Effector memory CD8-positive, alpha-beta T cell (primary cell): ENCODE data around the gene ARHGEF25.
A peak's percentile ranks its signal among the peaks of the same experiment; 100 is the strongest.

ENCODE experiments used
- ATAC-seq: fragments of 150-1000 bp; cut with Tn5 transposase; replicated peaks from 2 replicates; pipeline ENCODE4 v1.10.0; 2021; ENCODE audit warnings: mild to moderate bottlenecking, moderate library complexity
- DNase-seq, 3 experiments: peaks; one replicate each; pipeline ENCODE4 v3.0.0; 2021
- H3K27ac Mint-ChIP-seq, 2 donors: one replicate each; pipeline ENCODE4 v1.8.0; 2022; ENCODE audit warnings: mild to moderate bottlenecking in 2 of 2, mixed read lengths in 2 of 2, moderate library complexity in 2 of 2
- H3K27me3 Mint-ChIP-seq, 2 donors: one replicate each; pipeline ENCODE4 v1.8.0; 2022; ENCODE audit warnings: mixed read lengths in 2 of 2
- H3K36me3 Mint-ChIP-seq: one replicate; pipeline ENCODE4 v1.8.0; 2022; ENCODE audit warnings: mild to moderate bottlenecking, moderate library complexity, mixed read lengths; ENCODE audit not compliant: insufficient read depth
- H3K4me1 Mint-ChIP-seq, 2 donors: one replicate each; pipeline ENCODE4 v1.8.0; 2022; ENCODE audit warnings: low read depth in 2 of 2, mixed read lengths in 2 of 2
- H3K4me3 Mint-ChIP-seq, 2 donors: one replicate each; pipeline ENCODE4 v1.8.0; 2022; ENCODE audit warnings: mild to moderate bottlenecking in 2 of 2, mixed read lengths in 2 of 2, moderate library complexity in 2 of 2
- H3K9me3 Mint-ChIP-seq, 2 donors: one replicate each; pipeline ENCODE4 v1.8.0; 2022; ENCODE audit warnings: mixed read lengths in 2 of 2

Gene ARHGEF25

GRCh38 chr12:57590864-57591781 is 20.1 kb upstream of the ARHGEF25 start, which contains the start of gene PIP4K2C:
Gene PIP4K2C, plus strand, starts transcription at chr12:57591192. Its CDS starts 98 bp downstream, at chr12:57591290.
- ATAC-seq = peak; percentile 85
- Mint-ChIP-seq H3K9me3 (no peaks in the 10 kb centered on the region), H3K4me3 (peak within 1 kb of the TSS; percentile 80 to 88), H3K27me3 (no peaks in the 10 kb centered on the region), H3K4me1 (peaks cover 19 to 28% of the 10 kb centered on the region in 2 donors), H3K36me3 (peaks cover 16% of the 10 kb centered on the region), H3K27ac (peak within 1 kb of the TSS; percentile 81 to 85)
- peak; percentile 48 to 63 (median 59) for DNase-seq

GRCh38 chr12:57591782-57592325 is 19.4 kb upstream of the ARHGEF25 start:
- peaks cover 19 to 28% of the 10 kb centered on the region in 2 donors for H3K4me1 Mint-ChIP-seq
- no peaks in the 10 kb centered on the region for H3K9me3 Mint-ChIP-seq
- DNase-seq (no peak), ATAC-seq (no peak)
- peaks cover 21% of the 10 kb centered on the region for H3K36me3 Mint-ChIP-seq
- H3K4me3 Mint-ChIP-seq = peak overlapping the region; percentile 80 to 88
- no peaks in the 10 kb centered on the region for H3K27me3 Mint-ChIP-seq
- peak overlapping the region; percentile 81 to 85 for H3K27ac Mint-ChIP-seq

GRCh38 chr12:57592551-57593165 is 18.6 kb upstream of the ARHGEF25 start:
- no peaks in the 10 kb centered on the region for H3K9me3 Mint-ChIP-seq
- H3K4me3 Mint-ChIP-seq = peak overlapping the region; percentile 80 to 88
- no peaks in the 10 kb centered on the region for H3K27me3 Mint-ChIP-seq
- no peak for DNase-seq
- no peak for ATAC-seq
- peaks cover 25% of the 10 kb centered on the region for H3K36me3 Mint-ChIP-seq
- H3K4me1 Mint-ChIP-seq = peaks cover 19 to 28% of the 10 kb centered on the region in 2 donors
- peak overlapping the region; percentile 81 to 85 for H3K27ac Mint-ChIP-seq

GRCh38 chr12:57593187-57593586 is 18.0 kb upstream of the ARHGEF25 start:
- Mint-ChIP-seq H3K4me1 (peaks cover 19 to 28% of the 10 kb centered on the region in 2 donors), H3K27ac (no peak overlapping the region), H3K27me3 (no peaks in the 10 kb centered on the region), H3K36me3 (peaks cover 30% of the 10 kb centered on the region), H3K9me3 (no peaks in the 10 kb centered on the region), H3K4me3 (no peak overlapping the region)
- no peak for ATAC-seq
- DNase-seq = no peak

GRCh38 chr12:57600395-57600794 is 10.8 kb upstream of the ARHGEF25 start:
- Mint-ChIP-seq H3K4me3 (no peak overlapping the region), H3K27me3 (no peaks in the 10 kb centered on the region), H3K36me3 (peaks cover 56% of the 10 kb centered on the region), H3K27ac (peak overlapping the region in 1 of 2 donors; percentile 65), H3K9me3 (no peaks in the 10 kb centered on the region), H3K4me1 (peaks cover 18 to 24% of the 10 kb centered on the region in 2 donors)
- ATAC-seq = no peak
- no peak for DNase-seq

GRCh38 chr12:57602544-57602943 is 8.7 kb upstream of the ARHGEF25 start:
- H3K9me3 Mint-ChIP-seq = no peaks in the 10 kb centered on the region
- peaks cover 21 to 28% of the 10 kb centered on the region in 2 donors for H3K4me1 Mint-ChIP-seq
- no peak for ATAC-seq
- H3K36me3 Mint-ChIP-seq = peaks cover 40% of the 10 kb centered on the region
- H3K27me3 Mint-ChIP-seq = no peaks in the 10 kb centered on the region
- no peak overlapping the region for H3K4me3 Mint-ChIP-seq
- DNase-seq = no peak
- H3K27ac Mint-ChIP-seq = peak overlapping the region; percentile 84 to 89

- Mint-ChIP-seq H3K27ac (peak overlapping the region; percentile 84 to 89), H3K4me3 (peak overlapping the region; percentile 81 to 82)
Observed at GRCh38 chr12:57603324-57603723, 7.9 kb upstream of the ARHGEF25 start.

GRCh38 chr12:57603815-57604453 is 7.3 kb upstream of the ARHGEF25 start:
- no peaks in the 10 kb centered on the region for H3K27me3 Mint-ChIP-seq
- ATAC-seq = no peak
- H3K4me3 Mint-ChIP-seq = peak overlapping the region; percentile 81 to 82
- H3K4me1 Mint-ChIP-seq = peaks cover 21 to 28% of the 10 kb centered on the region in 2 donors
- H3K27ac Mint-ChIP-seq = peak overlapping the region; percentile 84 to 89
- peaks cover 27% of the 10 kb centered on the region for H3K36me3 Mint-ChIP-seq
- DNase-seq = no peak
- H3K9me3 Mint-ChIP-seq = no peaks in the 10 kb centered on the region

More at GRCh38 chr12:57603324-57603723, 7.9 kb upstream of the ARHGEF25 start:
- DNase-seq (no peak), ATAC-seq (peak; percentile 71)
- Mint-ChIP-seq H3K9me3 (no peaks in the 10 kb centered on the region), H3K36me3 (peaks cover 33% of the 10 kb centered on the region), H3K4me1 (peaks cover 21 to 28% of the 10 kb centered on the region in 2 donors), H3K27me3 (no peaks in the 10 kb centered on the region)

- DNase-seq (peak in 1 of 3 experiments; percentile 21), ATAC-seq (peak; percentile 73)
Observed at GRCh38 chr12:57604454-57604991, 6.7 kb upstream of the ARHGEF25 start, which contains the start of gene DTX3. Gene DTX3, plus strand, starts transcription at chr12:57604824. Its CDS starts 1,694 bp downstream, at chr12:57606518.

GRCh38 chr12:57604992-57605810 is 6.0 kb upstream of the ARHGEF25 start:
- Mint-ChIP-seq H3K4me3 (peak overlapping the region; percentile 81 to 82), H3K27ac (peak overlapping the region; percentile 80 to 89), H3K36me3 (peaks cover 15% of the 10 kb centered on the region), H3K27me3 (peaks cover 0 to 1% of the 10 kb centered on the region in 2 donors), H3K9me3 (no peaks in the 10 kb centered on the region), H3K4me1 (peaks cover 21 to 29% of the 10 kb centered on the region in 2 donors)
- DNase-seq (no peak), ATAC-seq (peak; percentile 55)

More at GRCh38 chr12:57604454-57604991, 6.7 kb upstream of the ARHGEF25 start, which contains the start of gene DTX3:
- peak within 1 kb of the TSS; percentile 84 to 89 for H3K27ac Mint-ChIP-seq
- H3K9me3 Mint-ChIP-seq = no peaks in the 10 kb centered on the region
- H3K36me3 Mint-ChIP-seq = peaks cover 22% of the 10 kb centered on the region
- H3K4me1 Mint-ChIP-seq = peaks cover 21 to 28% of the 10 kb centered on the region in 2 donors
- peak within 1 kb of the TSS; percentile 81 to 82 for H3K4me3 Mint-ChIP-seq
- no peaks in the 10 kb centered on the region for H3K27me3 Mint-ChIP-seq

- DNase-seq (no peak), ATAC-seq (no peak)
- H3K27ac Mint-ChIP-seq = peak overlapping the region in 1 of 2 donors; percentile 80
- peaks cover 9% of the 10 kb centered on the region for H3K36me3 Mint-ChIP-seq
- H3K4me3 Mint-ChIP-seq = peak overlapping the region; percentile 81 to 82
- no peaks in the 10 kb centered on the region for H3K9me3 Mint-ChIP-seq
- peaks cover 0 to 6% of the 10 kb centered on the region in 2 donors for H3K27me3 Mint-ChIP-seq
- peaks cover 27 to 32% of the 10 kb centered on the region in 2 donors for H3K4me1 Mint-ChIP-seq
Observed at GRCh38 chr12:57605811-57606311, 5.4 kb upstream of the ARHGEF25 start.

- no peak overlapping the region for H3K4me3 Mint-ChIP-seq
- peaks cover 6% of the 10 kb centered on the region for H3K36me3 Mint-ChIP-seq
- H3K4me1 Mint-ChIP-seq = peaks cover 28 to 32% of the 10 kb centered on the region in 2 donors
- ATAC-seq = no peak
- H3K9me3 Mint-ChIP-seq = no peaks in the 10 kb centered on the region
- no peak overlapping the region for H3K27ac Mint-ChIP-seq
- H3K27me3 Mint-ChIP-seq = peaks cover 0 to 6% of the 10 kb centered on the region in 2 donors
- no peak for DNase-seq
Observed at GRCh38 chr12:57606399-57606798, 4.8 kb upstream of the ARHGEF25 start.
